Measurements from ENCODE around the gene NFAM1. TPM values are rescaled to one million over a fixed set of nuclear protein-coding genes. Genes with fewer than 3 reads are reported as not detected.

Gene NFAM1
- total and polyA plus RNA-seq, 2 of the 4 experiments (the other 2 are of a cell fraction): not detected

- Histone ChIP-seq H3K18ac (ENCODE audit: low read depth, low read length) (no peak overlapping the region), H3K4me2 (ENCODE audit: low read depth, low read length) (no peak overlapping the region), H4K5ac (ENCODE audit: low read depth, low read length) (no peak overlapping the region), H2BK5ac (ENCODE audit: low read depth, low read length, poor library complexity, severe bottlenecking) (no peak overlapping the region), H3K14ac (replicated peaks; ENCODE audit: low read depth, low read length) (no peak overlapping the region), H3K27me3 (ENCODE audit: control insufficient read depth, insufficient read depth, low read length) (peaks cover 19% of the 10 kb centered on the region), H3K36me3 (ENCODE audit: control insufficient read depth, insufficient read depth, low read length) (no peaks in the 10 kb centered on the region), H3K4ac (ENCODE audit: low read depth, low read length) (no peak overlapping the region), H4K8ac (ENCODE audit: low read depth in 2 of 2, low read length in 2 of 2) (no peak overlapping the region), H2AK5ac (ENCODE audit: low read depth, low read length) (no peak overlapping the region), H2BK20ac (ENCODE audit: low read depth, low read length) (no peak overlapping the region), H4K91ac (ENCODE audit: insufficient read depth, low read depth, low read length) (no peak overlapping the region), H3K23ac (ENCODE audit: low read depth, low read length) (no peak overlapping the region), H3K79me1 (ENCODE audit: low read depth in 1 of 2, low read length in 2 of 2) (no peaks in the 10 kb centered on the region), H4K20me1 (ENCODE audit: insufficient read depth, low read length) (no peaks in the 10 kb centered on the region), H2BK120ac (ENCODE audit: low read depth, low read length) (no peak overlapping the region), H3K4me1 (ENCODE audit: control insufficient read depth, insufficient read depth, low read length) (peaks cover 2% of the 10 kb centered on the region), H3K9me3 (ENCODE audit: control insufficient read depth, insufficient read depth, low read length) (no peaks in the 10 kb centered on the region), H3K9ac (ENCODE audit: low read depth, low read length) (no peak overlapping the region), H2AFZ (replicated peaks; ENCODE audit: low read length, poor library complexity) (peak overlapping the region; percentile 76), H2AK9ac (replicated peaks; ENCODE audit: low read depth, low read length, poor library complexity) (no peak overlapping the region), H3K56ac (ENCODE audit: extremely low read depth, insufficient read depth, low read length) (no peak overlapping the region), H2BK15ac (ENCODE audit: low read depth, low read length) (no peak overlapping the region), H3K27ac (ENCODE audit: insufficient read depth, low read length) (no peak overlapping the region), H3K4me3 (ENCODE audit: insufficient read depth, low read depth, low read length) (no peak overlapping the region), H3K9me1 (ENCODE audit: insufficient read depth, low read length) (no peaks in the 10 kb centered on the region)
- POLR2A ChIA-PET (ENCODE audit: unreplicated experiment): no interaction called here
- intact Hi-C loops (cut with micrococcal nuclease) (no loop called here), in situ Hi-C loops (cut with MboI; ENCODE audit: low sequenced_read_pairs) (no loop called here), dilution Hi-C loops (cut with HindIII; ENCODE audit: low sequenced_read_pairs, unreplicated experiment) (no loop called here)
- ATAC-seq (ENCODE audit: low read depth): 0 out of 2 replicates have a peak, but pooled peaks have one; percentile 22
- 43% methylated on average over 7 of the region's 27 CpGs; no CpG with 5 or more reads in 1 of the 2 experiments for WGBS, 2 experiments (ENCODE audit: extremely low coverage in 2 of 2, insufficient read length in 1 of 2)
- no peak for DNase-seq
- no TSS peak for BruUV-seq (replicated peaks)
- CTCF ChIA-PET: interaction anchor here (0.5 kb wide), 1 partner anchor 77 kb away, joined by 6 read pairs; no protein-coding TSS in a partner anchor
- TF ChIP-seq POLR2A (IDR thresholded peaks at IDR 0.05; ENCODE audit: low read depth, low read length) (no peak), MAFK (IDR thresholded peaks at IDR 0.05; ENCODE audit: low read depth, low read length) (no peak), MAZ (IDR thresholded peaks at IDR 0.05; ENCODE audit: borderline replicate concordance, low read depth, low read length) (no peak), SMC3 (IDR thresholded peaks at IDR 0.05; ENCODE audit: low read depth, low read length) (no peak), BHLHE40 (IDR thresholded peaks at IDR 0.05; ENCODE audit: low read depth, low read length) (no peak), USF2 (IDR thresholded peaks at IDR 0.05; ENCODE audit: low read depth, low read length) (no peak), RFX5 (IDR thresholded peaks at IDR 0.05; ENCODE audit: low read depth, low read length) (no peak), RCOR1 (IDR thresholded peaks at IDR 0.05; ENCODE audit: insufficient replicate concordance, low read length) (no peak), RAD21 (IDR thresholded peaks at IDR 0.05; ENCODE audit: low read length) (no peak), CHD1 (IDR thresholded peaks at IDR 0.05; ENCODE audit: low read depth, low read length) (no peak), CEBPB (IDR thresholded peaks at IDR 0.05; ENCODE audit: low read depth, low read length) (no peak)
- TF ChIP-seq, protein P1, sequence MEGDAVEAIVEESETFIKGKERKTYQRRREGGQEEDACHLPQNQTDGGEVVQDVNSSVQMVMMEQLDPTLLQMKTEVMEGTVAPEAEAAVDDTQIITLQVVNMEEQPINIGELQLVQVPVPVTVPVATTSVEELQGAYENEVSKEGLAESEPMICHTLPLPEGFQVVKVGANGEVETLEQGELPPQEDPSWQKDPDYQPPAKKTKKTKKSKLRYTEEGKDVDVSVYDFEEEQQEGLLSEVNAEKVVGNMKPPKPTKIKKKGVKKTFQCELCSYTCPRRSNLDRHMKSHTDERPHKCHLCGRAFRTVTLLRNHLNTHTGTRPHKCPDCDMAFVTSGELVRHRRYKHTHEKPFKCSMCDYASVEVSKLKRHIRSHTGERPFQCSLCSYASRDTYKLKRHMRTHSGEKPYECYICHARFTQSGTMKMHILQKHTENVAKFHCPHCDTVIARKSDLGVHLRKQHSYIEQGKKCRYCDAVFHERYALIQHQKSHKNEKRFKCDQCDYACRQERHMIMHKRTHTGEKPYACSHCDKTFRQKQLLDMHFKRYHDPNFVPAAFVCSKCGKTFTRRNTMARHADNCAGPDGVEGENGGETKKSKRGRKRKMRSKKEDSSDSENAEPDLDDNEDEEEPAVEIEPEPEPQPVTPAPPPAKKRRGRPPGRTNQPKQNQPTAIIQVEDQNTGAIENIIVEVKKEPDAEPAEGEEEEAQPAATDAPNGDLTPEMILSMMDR (conservative IDR thresholded peaks at IDR 0.05; ENCODE audit: low read depth, low read length): no peak
Observed at GRCh38 chr22:42347281-42347824, 84.8 kb downstream of the NFAM1 start.

All from IMR-90 (cell line).